GM19025 (cell line): ENCODE results near the gene ZFC3H1.
A peak's percentile ranks its signal among the peaks of the same experiment; 100 is the strongest.

Source experiments
- ATAC-seq: cut with Tn5 transposase; IDR thresholded peaks from one replicate; pipeline ENCODE4 v1.9.1; 2021; ENCODE audit warnings: mild to moderate bottlenecking, low read depth, moderate library complexity; ENCODE audit not compliant: unreplicated experiment

The ZFC3H1 gene

GRCh38 chr12:71685312-71685906 is 21.8 kb upstream of the ZFC3H1 start:
- no peak for ATAC-seq

- no peak for ATAC-seq
Measured at GRCh38 chr12:71684081-71684480, 20.4 kb upstream of the ZFC3H1 start.

- ATAC-seq: no peak
Measured at GRCh38 chr12:71683633-71684032, 20.0 kb upstream of the ZFC3H1 start.

- no peak for ATAC-seq
Measured at GRCh38 chr12:71682466-71682865, 18.8 kb upstream of the ZFC3H1 start.

GRCh38 chr12:71671816-71672215 is 8.2 kb upstream of the ZFC3H1 start:
- ATAC-seq: no peak

GRCh38 chr12:71671311-71671710 is 7.7 kb upstream of the ZFC3H1 start:
- no peak for ATAC-seq

GRCh38 chr12:71666259-71666658 is 2.6 kb upstream of the ZFC3H1 start:
- no peak for ATAC-seq

GRCh38 chr12:71665090-71665463 is 1.4 kb upstream of the ZFC3H1 start:
- ATAC-seq: no peak

- peak; percentile 5 for ATAC-seq
Measured at GRCh38 chr12:71664411-71665089, 902 bp upstream of the ZFC3H1 start.

GRCh38 chr12:71662849-71663560 is 643 bp downstream of the ZFC3H1 start:
- peak; percentile 16 for ATAC-seq

GRCh38 chr12:71661977-71662530 is 1.6 kb downstream of the ZFC3H1 start:
- ATAC-seq: no peak

- ATAC-seq: no peak
Measured at GRCh38 chr12:71656740-71657139, 6.9 kb downstream of the ZFC3H1 start.

- no peak for ATAC-seq
Measured at GRCh38 chr12:71655907-71656306, 7.7 kb downstream of the ZFC3H1 start.

GRCh38 chr12:71655495-71655894 is 8.2 kb downstream of the ZFC3H1 start:
- ATAC-seq: no peak

GRCh38 chr12:71654200-71654599 is 9.4 kb downstream of the ZFC3H1 start:
- ATAC-seq: no peak

GRCh38 chr12:71653137-71653536 is 10.5 kb downstream of the ZFC3H1 start:
- no peak for ATAC-seq

- ATAC-seq: no peak
Measured at GRCh38 chr12:71652656-71653055, 11.0 kb downstream of the ZFC3H1 start.

GRCh38 chr12:71649401-71649800 is 14.2 kb downstream of the ZFC3H1 start:
- no peak for ATAC-seq

GRCh38 chr12:71648537-71648936 is 15.1 kb downstream of the ZFC3H1 start:
- ATAC-seq: no peak

GRCh38 chr12:71646512-71646911 is 17.1 kb downstream of the ZFC3H1 start:
- no peak for ATAC-seq

- no peak for ATAC-seq
Measured at GRCh38 chr12:71645268-71645667, 18.4 kb downstream of the ZFC3H1 start.

- ATAC-seq: no peak
Measured at GRCh38 chr12:71642264-71642663, 21.4 kb downstream of the ZFC3H1 start.
